Measurements from ENCODE around the gene GOLPH3L.

Gene GOLPH3L

DNA sequence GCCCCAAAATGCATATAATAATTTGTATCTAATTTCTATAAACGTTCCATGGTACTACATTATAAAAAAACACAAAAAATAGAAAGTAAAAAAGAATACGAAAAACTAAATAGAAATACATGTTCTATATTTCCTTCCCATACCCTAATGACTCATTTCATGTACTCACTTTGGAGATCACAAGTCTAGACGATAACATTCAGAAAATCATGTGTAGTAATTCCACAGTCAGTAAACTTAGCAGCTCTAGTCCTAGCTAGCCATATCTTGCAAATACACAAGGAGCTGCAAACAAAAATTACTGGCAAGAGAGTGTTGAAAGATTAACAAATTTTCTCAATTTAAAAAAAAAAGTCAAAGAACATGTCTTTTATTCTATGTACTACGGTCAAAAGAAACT, 1.4 kb downstream of the GOLPH3L start:
- TF ChIP-seq ESRRG (CRISPR knock-in tag; IDR thresholded peaks at IDR 0.05): no peak
- no peak for TF ChIP-seq ARNTL (CRISPR knock-in tag; IDR thresholded peaks at IDR 0.05; ENCODE audit: borderline replicate concordance, low read depth)
- TF ChIP-seq ZNF8 (CRISPR knock-in tag; IDR thresholded peaks at IDR 0.05): no peak
- TF ChIP-seq ISL1 (CRISPR knock-in tag; IDR thresholded peaks at IDR 0.05): no peak
- no peak for TF ChIP-seq PPARA (CRISPR knock-in tag; IDR thresholded peaks at IDR 0.05; ENCODE audit: borderline replicate concordance)
- no peak for TF ChIP-seq ZNF70 (CRISPR knock-in tag; IDR thresholded peaks at IDR 0.05)
- TF ChIP-seq SNAI2 (CRISPR knock-in tag; IDR thresholded peaks at IDR 0.05): no peak
- no peak for TF ChIP-seq RARB (CRISPR knock-in tag; IDR thresholded peaks at IDR 0.05)
- TF ChIP-seq, protein P1, sequence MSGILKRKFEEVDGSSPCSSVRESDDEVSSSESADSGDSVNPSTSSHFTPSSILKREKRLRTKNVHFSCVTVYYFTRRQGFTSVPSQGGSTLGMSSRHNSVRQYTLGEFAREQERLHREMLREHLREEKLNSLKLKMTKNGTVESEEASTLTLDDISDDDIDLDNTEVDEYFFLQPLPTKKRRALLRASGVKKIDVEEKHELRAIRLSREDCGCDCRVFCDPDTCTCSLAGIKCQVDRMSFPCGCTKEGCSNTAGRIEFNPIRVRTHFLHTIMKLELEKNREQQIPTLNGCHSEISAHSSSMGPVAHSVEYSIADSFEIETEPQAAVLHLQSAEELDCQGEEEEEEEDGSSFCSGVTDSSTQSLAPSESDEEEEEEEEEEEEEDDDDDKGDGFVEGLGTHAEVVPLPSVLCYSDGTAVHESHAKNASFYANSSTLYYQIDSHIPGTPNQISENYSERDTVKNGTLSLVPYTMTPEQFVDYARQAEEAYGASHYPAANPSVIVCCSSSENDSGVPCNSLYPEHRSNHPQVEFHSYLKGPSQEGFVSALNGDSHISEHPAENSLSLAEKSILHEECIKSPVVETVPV (CRISPR knock-in tag; IDR thresholded peaks at IDR 0.05): no peak
- TF ChIP-seq ZNF565 (CRISPR knock-in tag; conservative IDR thresholded peaks at IDR 0.05; ENCODE audit: low read depth): no peak
- no peak for TF ChIP-seq ZFP30 (CRISPR knock-in tag; IDR thresholded peaks at IDR 0.05)
- no peak for TF ChIP-seq CSDC2 (CRISPR knock-in tag; IDR thresholded peaks at IDR 0.05)
- TF ChIP-seq, protein P2, sequence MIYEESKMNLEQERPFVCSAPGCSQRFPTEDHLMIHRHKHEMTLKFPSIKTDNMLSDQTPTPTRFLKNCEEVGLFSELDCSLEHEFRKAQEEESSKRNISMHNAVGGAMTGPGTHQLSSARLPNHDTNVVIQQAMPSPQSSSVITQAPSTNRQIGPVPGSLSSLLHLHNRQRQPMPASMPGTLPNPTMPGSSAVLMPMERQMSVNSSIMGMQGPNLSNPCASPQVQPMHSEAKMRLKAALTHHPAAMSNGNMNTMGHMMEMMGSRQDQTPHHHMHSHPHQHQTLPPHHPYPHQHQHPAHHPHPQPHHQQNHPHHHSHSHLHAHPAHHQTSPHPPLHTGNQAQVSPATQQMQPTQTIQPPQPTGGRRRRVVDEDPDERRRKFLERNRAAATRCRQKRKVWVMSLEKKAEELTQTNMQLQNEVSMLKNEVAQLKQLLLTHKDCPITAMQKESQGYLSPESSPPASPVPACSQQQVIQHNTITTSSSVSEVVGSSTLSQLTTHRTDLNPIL (CRISPR knock-in tag; IDR thresholded peaks at IDR 0.05; ENCODE audit: low read depth): no peak
- TF ChIP-seq TCF4 (CRISPR knock-in tag; IDR thresholded peaks at IDR 0.05; ENCODE audit: borderline replicate concordance): no peak
- no peak for TF ChIP-seq BACH2 (CRISPR knock-in tag; IDR thresholded peaks at IDR 0.05; ENCODE audit: borderline replicate concordance)
- no peak for TF ChIP-seq ZFP3 (CRISPR knock-in tag; IDR thresholded peaks at IDR 0.05)

DNA sequence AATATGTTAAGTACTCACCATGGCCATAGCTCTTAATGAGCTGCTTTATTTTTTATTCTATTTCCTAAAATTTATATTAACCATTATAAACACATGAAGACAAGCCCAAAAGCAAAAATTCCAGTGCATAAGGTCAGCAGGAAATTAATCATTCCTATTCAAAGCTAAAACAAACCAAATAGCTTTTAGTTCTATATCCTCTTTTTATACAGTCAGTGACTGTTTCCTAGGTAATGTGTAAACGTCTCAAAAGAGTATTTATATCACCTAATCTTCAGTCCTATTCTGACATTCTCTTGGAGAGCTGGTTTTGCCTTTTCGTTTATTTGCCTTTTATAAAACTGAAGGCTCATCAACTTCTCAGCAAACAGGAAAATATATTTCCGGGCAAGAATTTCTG, 4.2 kb downstream of the GOLPH3L start:
- TF ChIP-seq ZNF70 (CRISPR knock-in tag; IDR thresholded peaks at IDR 0.05) (no peak), ZNF8 (CRISPR knock-in tag; IDR thresholded peaks at IDR 0.05) (no peak), BACH2 (CRISPR knock-in tag; IDR thresholded peaks at IDR 0.05; ENCODE audit: borderline replicate concordance) (no peak), ZFP3 (CRISPR knock-in tag; IDR thresholded peaks at IDR 0.05) (no peak), CSDC2 (CRISPR knock-in tag; IDR thresholded peaks at IDR 0.05) (no peak), OSR1 (CRISPR knock-in tag; IDR thresholded peaks at IDR 0.05) (no peak), ZNF565 (CRISPR knock-in tag; conservative IDR thresholded peaks at IDR 0.05; ENCODE audit: low read depth) (no peak), ZC3H10 (CRISPR knock-in tag; IDR thresholded peaks at IDR 0.05) (no peak), TCF4 (CRISPR knock-in tag; IDR thresholded peaks at IDR 0.05; ENCODE audit: borderline replicate concordance) (no peak), PPARA (CRISPR knock-in tag; IDR thresholded peaks at IDR 0.05; ENCODE audit: borderline replicate concordance) (no peak), ARNTL (CRISPR knock-in tag; IDR thresholded peaks at IDR 0.05; ENCODE audit: borderline replicate concordance, low read depth) (no peak)
- TF ChIP-seq, protein P2 (CRISPR knock-in tag; IDR thresholded peaks at IDR 0.05; ENCODE audit: low read depth): no peak
- TF ChIP-seq, protein P3, sequence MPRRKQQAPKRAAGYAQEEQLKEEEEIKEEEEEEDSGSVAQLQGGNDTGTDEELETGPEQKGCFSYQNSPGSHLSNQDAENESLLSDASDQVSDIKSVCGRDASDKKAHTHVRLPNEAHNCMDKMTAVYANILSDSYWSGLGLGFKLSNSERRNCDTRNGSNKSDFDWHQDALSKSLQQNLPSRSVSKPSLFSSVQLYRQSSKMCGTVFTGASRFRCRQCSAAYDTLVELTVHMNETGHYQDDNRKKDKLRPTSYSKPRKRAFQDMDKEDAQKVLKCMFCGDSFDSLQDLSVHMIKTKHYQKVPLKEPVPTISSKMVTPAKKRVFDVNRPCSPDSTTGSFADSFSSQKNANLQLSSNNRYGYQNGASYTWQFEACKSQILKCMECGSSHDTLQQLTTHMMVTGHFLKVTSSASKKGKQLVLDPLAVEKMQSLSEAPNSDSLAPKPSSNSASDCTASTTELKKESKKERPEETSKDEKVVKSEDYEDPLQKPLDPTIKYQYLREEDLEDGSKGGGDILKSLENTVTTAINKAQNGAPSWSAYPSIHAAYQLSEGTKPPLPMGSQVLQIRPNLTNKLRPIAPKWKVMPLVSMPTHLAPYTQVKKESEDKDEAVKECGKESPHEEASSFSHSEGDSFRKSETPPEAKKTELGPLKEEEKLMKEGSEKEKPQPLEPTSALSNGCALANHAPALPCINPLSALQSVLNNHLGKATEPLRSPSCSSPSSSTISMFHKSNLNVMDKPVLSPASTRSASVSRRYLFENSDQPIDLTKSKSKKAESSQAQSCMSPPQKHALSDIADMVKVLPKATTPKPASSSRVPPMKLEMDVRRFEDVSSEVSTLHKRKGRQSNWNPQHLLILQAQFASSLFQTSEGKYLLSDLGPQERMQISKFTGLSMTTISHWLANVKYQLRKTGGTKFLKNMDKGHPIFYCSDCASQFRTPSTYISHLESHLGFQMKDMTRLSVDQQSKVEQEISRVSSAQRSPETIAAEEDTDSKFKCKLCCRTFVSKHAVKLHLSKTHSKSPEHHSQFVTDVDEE (CRISPR knock-in tag; IDR thresholded peaks at IDR 0.05): no peak
- TF ChIP-seq, protein P4, sequence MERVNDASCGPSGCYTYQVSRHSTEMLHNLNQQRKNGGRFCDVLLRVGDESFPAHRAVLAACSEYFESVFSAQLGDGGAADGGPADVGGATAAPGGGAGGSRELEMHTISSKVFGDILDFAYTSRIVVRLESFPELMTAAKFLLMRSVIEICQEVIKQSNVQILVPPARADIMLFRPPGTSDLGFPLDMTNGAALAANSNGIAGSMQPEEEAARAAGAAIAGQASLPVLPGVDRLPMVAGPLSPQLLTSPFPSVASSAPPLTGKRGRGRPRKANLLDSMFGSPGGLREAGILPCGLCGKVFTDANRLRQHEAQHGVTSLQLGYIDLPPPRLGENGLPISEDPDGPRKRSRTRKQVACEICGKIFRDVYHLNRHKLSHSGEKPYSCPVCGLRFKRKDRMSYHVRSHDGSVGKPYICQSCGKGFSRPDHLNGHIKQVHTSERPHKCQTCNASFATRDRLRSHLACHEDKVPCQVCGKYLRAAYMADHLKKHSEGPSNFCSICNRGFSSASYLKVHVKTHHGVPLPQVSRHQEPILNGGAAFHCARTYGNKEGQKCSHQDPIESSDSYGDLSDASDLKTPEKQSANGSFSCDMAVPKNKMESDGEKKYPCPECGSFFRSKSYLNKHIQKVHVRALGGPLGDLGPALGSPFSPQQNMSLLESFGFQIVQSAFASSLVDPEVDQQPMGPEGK (CRISPR knock-in tag; IDR thresholded peaks at IDR 0.05; ENCODE audit: borderline replicate concordance): no peak
- ATAC-seq: no peak

More for the DNA sequence above, 1.4 kb downstream of the GOLPH3L start:
- no peak for ATAC-seq

DNA sequence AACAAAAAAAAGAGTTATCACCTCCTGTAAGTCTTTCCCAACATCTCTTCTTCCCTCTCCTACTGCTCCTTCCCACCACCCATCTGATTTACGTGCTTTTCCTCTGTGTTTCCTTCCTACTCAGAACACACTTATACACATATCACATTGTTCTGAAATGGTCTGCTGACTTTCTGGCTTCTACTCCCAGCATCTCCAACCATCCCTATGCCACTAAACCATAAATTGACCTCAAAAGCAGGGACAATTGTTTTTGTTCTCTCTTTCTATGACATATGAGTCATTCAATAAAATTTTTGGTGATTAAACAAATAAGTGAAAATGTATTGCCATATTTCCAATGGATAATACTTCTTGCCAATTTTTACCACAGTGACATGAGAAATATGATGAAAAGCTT, 8.2 kb downstream of the GOLPH3L start:
- TF ChIP-seq, protein P4 (CRISPR knock-in tag; IDR thresholded peaks at IDR 0.05; ENCODE audit: borderline replicate concordance): no peak
- TF ChIP-seq BACH2 (CRISPR knock-in tag; IDR thresholded peaks at IDR 0.05; ENCODE audit: borderline replicate concordance) (no peak), TOX (CRISPR knock-in tag; IDR thresholded peaks at IDR 0.05; ENCODE audit: borderline replicate concordance) (no peak), ZNF8 (CRISPR knock-in tag; IDR thresholded peaks at IDR 0.05) (no peak), TCF4 (CRISPR knock-in tag; IDR thresholded peaks at IDR 0.05; ENCODE audit: borderline replicate concordance) (no peak), PPARA (CRISPR knock-in tag; IDR thresholded peaks at IDR 0.05; ENCODE audit: borderline replicate concordance) (no peak), ZNF70 (CRISPR knock-in tag; IDR thresholded peaks at IDR 0.05) (no peak), OSR1 (CRISPR knock-in tag; IDR thresholded peaks at IDR 0.05) (no peak)
- TF ChIP-seq, protein P3 (CRISPR knock-in tag; IDR thresholded peaks at IDR 0.05): no peak
- no peak for ATAC-seq

All from SK-N-SH treated with all-trans-retinoic acid at 6 μM for 48 hours (cell line).